A172 (cell line): ENCODE measurements around the gene RALBP1. TPM values are rescaled to one million over a fixed set of nuclear protein-coding genes. Genes with fewer than 3 reads are reported as not detected.
A peak's percentile ranks its signal among the peaks of the same experiment; 100 is the strongest.

ENCODE experiments used
- DNase-seq: peaks from one replicate; pipeline ENCODE4 v3.0.0-alpha.2; 2015; ENCODE audit warnings: low spot score
- total RNA-seq: library from RNA; depleted of rRNA; stranded (reverse); fragments of >200 nt; shearing (Covaris generic); gene quantifications from 2 replicates; pipeline ENCODE4 v1.2.3, GENCODE V29; 2014

RALBP1 gene
- total RNA-seq, 1 experiment from 2014 or later = 79.5 TPM

GRCh38 chr18:9507565-9508088 is 32.3 kb downstream of the RALBP1 start:
- no peak for DNase-seq

GRCh38 chr18:9508446-9509025 is 33.2 kb downstream of the RALBP1 start:
- DNase-seq = no peak

- peak; percentile 19 for DNase-seq
Measured at GRCh38 chr18:9513971-9514512, 38.7 kb downstream of the RALBP1 start.

GRCh38 chr18:9516437-9517064 is 41.2 kb downstream of the RALBP1 start:
- peak; percentile 33 for DNase-seq

DNA sequence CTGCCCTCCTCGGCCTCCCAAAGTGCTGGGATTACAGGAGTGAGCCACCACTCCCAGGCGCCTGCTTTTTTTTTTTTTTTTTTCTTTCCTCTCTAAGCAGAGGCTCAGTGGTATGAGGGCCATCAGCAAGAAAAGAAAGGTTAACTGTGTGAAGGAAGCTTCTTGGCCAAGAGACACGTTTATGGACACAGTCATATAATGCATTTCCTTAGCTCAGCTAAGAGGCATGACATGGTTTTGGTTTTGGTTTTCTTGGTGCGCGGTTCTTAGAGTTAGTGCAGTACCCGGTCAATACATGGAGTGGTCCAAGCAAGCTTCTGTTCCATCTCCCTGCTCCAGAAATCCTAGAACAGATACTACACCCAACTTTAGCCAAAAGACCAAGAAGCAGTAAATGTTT is 42.6 kb downstream of the RALBP1 start:
- no peak for DNase-seq

- no peak for DNase-seq
Measured at GRCh38 chr18:9519399-9519798, 44.1 kb downstream of the RALBP1 start.

DNA sequence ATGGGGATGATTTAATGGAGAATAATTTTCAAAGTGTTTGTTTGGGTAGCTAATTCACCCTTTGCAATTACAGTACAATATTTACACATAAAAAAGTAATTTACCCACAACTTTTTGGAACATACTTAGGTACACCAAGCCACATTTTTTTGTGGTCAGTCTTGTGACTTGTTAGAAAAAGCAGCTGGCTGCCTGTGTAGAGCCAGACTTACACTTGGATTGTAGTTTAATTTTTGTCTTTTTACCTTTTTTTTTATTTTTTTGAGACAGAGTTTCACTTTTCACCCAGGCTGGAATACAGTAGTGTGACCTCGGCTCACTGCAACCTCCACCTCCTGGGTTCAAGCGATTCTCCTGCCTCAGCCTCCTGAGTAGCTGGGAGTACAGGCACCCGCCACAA is 45.4 kb downstream of the RALBP1 start:
- DNase-seq = no peak

GRCh38 chr18:9521770-9522169 is 46.5 kb downstream of the RALBP1 start:
- DNase-seq = no peak

DNA sequence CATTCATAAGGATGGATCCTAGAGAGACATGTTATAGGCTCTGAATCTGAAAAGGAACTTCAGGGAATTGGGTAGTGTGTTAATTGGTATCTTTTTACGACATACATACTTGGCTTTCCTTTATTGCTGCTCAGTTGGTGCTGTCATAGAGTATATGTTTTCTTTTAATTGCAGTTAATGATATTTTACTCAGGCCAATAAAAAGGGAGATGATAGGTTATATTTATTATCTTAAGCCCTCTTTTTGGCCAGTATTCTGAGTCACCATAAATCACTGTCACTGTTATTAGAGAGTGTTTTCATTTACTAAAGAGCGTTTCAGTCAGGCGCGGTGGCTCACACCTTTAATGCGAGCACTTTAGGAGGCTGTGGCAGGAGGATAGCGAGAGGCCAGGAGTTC is 47.6 kb downstream of the RALBP1 start:
- no peak for DNase-seq

DNA sequence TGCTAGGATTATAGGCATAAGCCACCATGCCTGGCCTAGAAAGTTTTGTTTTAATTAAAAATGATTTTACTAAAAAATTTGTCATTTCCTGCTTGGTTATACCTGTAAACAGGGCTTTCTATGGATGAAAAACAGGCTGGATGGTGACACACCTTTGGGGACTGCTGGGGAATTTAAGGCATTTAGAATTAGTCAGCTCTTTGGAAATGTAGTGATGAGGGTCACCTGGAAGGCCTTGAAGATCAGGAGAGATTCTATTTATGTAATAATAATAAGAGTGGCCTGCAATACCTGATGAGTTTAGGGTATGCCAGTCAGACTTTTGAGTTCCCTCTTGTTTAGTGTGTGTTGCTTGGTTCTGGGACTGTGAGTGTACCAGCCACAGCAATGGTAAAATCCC is 51.1 kb downstream of the RALBP1 start:
- DNase-seq = no peak

DNA sequence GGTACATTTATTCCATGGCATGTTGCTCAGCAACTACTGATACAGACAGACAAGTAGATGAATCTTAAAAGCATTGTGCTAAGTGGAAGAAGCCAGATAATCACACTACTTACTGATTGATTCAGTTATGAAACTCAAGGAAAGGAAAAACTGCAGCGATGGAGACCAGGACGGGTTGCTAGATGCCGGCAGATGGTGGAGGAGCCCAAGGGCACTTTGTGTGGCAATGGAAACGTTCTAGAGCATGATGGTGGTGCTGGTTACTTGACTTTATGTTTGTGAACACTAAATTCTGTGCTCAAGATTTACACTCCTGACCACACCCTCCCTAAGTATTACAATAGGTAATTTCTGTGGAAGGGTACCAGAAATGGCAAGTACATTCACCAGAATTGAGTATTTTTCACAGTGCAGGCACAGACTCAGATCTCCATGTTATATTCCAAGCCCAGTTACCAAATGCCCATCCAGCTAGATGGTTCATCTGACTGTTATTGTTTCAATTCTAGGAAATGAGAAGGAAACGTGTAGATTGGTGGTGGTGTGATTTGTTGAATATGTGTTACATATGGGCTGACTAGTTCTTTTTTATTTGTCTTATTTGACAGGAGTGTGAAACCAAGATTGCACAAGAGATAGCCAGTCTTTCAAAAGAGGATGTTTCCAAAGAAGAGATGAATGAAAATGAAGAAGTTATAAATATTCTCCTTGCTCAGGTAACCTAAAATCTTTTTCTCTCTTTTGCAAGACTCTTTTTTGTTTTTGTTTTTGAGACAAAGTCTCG is 55.1 kb downstream of the RALBP1 start:
- no peak for DNase-seq

- no peak for DNase-seq
Measured at GRCh38 chr18:9531791-9532410, 56.6 kb downstream of the RALBP1 start.

DNA sequence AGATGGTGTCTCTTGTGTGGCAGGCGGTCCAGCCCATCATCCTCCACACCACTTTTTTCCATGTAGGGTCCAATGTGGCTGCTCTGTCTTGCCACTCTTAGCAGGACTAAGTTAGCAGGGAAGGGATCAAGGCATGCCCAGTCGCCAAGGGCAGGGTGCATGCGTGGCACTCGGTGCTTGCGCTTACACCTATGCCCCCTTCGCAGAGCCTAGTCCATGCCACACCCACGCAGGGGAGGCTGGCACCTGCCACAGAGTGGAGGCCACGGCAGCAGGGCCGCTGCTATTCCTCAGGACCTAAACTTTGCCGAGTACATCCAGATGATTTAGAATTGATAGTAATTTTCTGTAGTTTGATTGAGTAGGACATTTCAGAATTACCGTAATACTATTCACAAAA is 59.5 kb downstream of the RALBP1 start:
- no peak for DNase-seq

GRCh38 chr18:9535430-9535991 is 60.2 kb downstream of the RALBP1 start:
- no peak for DNase-seq

DNA sequence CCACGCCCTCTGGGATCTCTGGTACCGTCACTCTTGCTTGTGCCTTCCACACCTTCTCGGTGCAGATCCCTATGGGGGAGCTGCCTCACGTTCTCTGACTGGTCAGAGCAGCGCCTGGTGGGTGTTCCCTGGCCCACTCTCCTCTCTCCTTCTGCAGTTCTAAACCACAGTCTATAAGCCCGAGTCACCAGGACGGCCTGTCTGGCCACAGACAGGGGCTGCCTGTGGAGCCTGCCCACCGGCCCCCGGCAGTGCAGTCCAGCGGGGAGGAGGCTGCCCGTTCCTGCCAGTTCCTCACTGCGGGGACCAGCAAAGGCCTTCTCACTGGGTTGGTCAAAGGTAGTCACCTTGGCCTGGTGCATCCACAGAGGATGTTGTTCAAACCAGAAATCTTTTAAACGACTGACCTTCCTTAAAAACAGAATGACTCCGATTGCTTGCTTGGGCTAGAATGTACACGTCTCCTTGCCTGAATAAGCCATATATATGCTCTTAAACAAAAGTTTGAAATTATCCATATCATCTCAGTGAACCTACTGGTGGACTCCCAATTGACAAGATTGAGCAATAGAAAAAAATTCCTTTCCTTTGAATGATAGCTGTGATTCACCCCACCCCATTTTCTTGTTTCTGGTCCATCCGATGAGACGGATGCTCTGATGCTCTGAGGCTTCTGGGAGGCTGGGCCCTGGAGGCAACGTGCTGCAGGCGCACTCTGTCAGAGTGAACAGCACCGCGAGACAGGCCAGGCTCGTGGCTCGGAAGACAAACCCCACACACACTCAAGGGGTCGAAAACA is 61.2 kb downstream of the RALBP1 start:
- no peak for DNase-seq

DNA sequence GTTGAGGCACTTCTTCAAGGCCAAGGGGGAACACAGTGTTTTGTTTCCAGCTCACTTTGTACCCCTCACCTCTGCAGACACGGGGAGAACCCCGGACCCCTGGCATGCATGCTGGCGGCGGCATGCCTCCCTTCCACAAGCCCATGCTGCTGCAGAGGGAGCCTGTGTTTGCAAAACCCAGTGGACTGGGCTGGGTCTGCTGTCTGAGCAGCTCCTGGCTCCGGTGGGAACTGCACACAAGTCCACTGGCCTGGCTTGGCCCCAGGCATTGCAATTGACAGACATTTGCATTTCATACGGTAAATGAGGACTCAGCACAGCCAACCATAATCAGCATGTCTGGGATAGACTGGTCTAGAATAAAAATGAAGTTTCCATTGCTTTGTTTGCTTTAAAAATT is 62.4 kb downstream of the RALBP1 start:
- DNase-seq = no peak

DNA sequence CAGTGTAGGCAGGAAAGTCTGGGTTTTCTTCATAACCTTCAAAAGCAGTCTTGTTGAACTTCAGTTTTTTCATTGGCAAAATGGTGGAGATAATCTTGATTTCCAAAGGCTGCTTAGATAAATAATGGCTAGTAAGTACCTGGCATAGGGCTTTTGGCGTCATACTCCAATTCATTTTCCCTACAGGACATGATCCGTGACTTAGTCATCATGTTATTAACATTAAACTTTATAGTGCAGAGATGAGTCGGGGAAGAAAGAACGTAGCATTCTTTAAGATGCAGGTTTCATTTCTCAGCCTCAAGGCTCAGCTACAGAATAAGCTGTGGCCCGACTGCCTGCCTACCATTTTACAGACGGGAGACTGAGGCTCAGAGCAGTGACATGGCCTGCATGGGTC is 64.0 kb downstream of the RALBP1 start:
- DNase-seq = peak; percentile 76

DNA sequence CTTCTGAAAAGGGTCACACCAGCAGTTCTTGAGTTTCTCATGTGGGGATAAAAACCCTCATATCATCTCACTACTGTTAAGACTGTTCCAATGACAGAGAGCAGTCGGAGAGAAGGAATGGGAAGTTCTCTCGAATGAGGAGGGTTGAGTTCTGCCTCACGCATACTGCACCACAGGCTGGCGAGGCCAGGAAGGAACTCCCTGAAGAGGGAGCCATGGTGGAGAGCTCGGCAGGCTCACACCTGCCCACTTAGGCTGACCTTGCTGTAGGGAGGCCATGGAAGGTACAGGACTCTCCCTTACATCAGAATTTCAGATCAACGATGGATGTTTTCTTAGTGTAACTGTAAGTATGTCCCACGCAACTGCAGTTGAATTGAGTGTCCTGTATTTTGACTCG is 64.6 kb downstream of the RALBP1 start:
- no peak for DNase-seq

- no peak for DNase-seq
Measured at GRCh38 chr18:9542924-9543323, 67.6 kb downstream of the RALBP1 start.

- no peak for DNase-seq
Measured at GRCh38 chr18:9545029-9545428, 69.7 kb downstream of the RALBP1 start.

DNA sequence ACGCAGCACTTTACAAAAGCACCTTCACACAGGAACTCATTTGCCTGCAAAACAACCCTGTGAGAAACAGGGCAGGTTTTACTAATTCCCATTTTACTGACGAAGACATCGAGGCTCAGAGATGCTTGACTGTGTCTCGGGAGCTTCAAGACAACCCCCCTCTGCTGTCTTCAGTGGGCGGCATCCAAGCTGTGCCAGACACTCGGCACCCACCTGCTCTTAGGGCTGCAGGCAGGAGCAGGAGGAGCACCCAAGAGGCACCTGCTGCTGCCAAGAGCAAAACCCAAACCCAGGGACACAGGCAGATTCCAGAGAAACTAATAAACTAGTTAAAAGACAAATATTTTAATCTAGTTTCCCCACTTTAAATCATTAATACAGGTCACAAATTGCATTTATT is 71.2 kb downstream of the RALBP1 start:
- DNase-seq = no peak
